ENCODE measurements around the gene DNASE1L3. TPM values are rescaled to one million over a fixed set of nuclear protein-coding genes. Genes with fewer than 3 reads are reported as not detected.

DNASE1L3 gene
- total and polyA plus RNA-seq, 2 experiments from 2014 or later, result not detected

Other genes with a start within 250 kb of the DNASE1L3 start
- gene FLNB, start 202.6 kb downstream of the DNASE1L3 start, total RNA-seq (2014; rRNA removed; shearing (Covaris generic)), result 155 and 179 TPM in 2 replicates
- gene FLNB, start 202.6 kb downstream of the DNASE1L3 start, polyA plus RNA-seq (2016; fragmentation: Nextera tagmentation; extraction: Ambion mirVana), result 36.5 and 39.7 TPM in 2 replicates
- gene ABHD6, start 26.8 kb upstream of the DNASE1L3 start, total RNA-seq (2014; rRNA removed; shearing (Covaris generic)), result 5.5 and 6.5 TPM in 2 replicates
- 3.7 TPM in 2 replicates for gene ABHD6, start 26.8 kb upstream of the DNASE1L3 start, polyA plus RNA-seq (2016; fragmentation: Nextera tagmentation; extraction: Ambion mirVana)
- gene RPP14, start 95.3 kb upstream of the DNASE1L3 start, total RNA-seq (2014; rRNA removed; shearing (Covaris generic)), result 14.4 and 18.6 TPM in 2 replicates
- 10.5 and 11.7 TPM in 2 replicates for gene RPP14, start 95.3 kb upstream of the DNASE1L3 start, polyA plus RNA-seq (2016; fragmentation: Nextera tagmentation; extraction: Ambion mirVana)
- gene HTD2, start 95.5 kb upstream of the DNASE1L3 start, total RNA-seq (2014; rRNA removed; shearing (Covaris generic)), result 8.7 and 19.3 TPM in 2 replicates
- 22.0 and 24.2 TPM in 2 replicates for gene HTD2, start 95.5 kb upstream of the DNASE1L3 start, polyA plus RNA-seq (2016; fragmentation: Nextera tagmentation; extraction: Ambion mirVana)
- gene PXK, start 121.9 kb upstream of the DNASE1L3 start, total RNA-seq (2014; rRNA removed; shearing (Covaris generic)), result 6.5 and 9.1 TPM in 2 replicates
- 6.4 and 7.0 TPM in 2 replicates for gene PXK, start 121.9 kb upstream of the DNASE1L3 start, polyA plus RNA-seq (2016; fragmentation: Nextera tagmentation; extraction: Ambion mirVana)
- 153 and 222 TPM in 2 replicates for gene PDHB, start 222.9 kb upstream of the DNASE1L3 start, total RNA-seq (2014; rRNA removed; shearing (Covaris generic))
- 161 and 172 TPM in 2 replicates for gene PDHB, start 222.9 kb upstream of the DNASE1L3 start, polyA plus RNA-seq (2016; fragmentation: Nextera tagmentation; extraction: Ambion mirVana)

Data from GM23338 (cell line).